ENCODE results near the gene C13orf46.
A peak's percentile ranks its signal among the peaks of the same experiment; 100 is the strongest.

C13orf46 gene

GRCh38 chr13:113920606-113921286 is 53.1 kb downstream of the C13orf46 start:
- DNase-seq, result no peak

GRCh38 chr13:113919761-113920559 is 53.9 kb downstream of the C13orf46 start:
- DNase-seq, result no peak

GRCh38 chr13:113918981-113919701 is 54.7 kb downstream of the C13orf46 start:
- DNase-seq, result no peak

GRCh38 chr13:113918580-113918979 is 55.3 kb downstream of the C13orf46 start:
- DNase-seq, result no peak

GRCh38 chr13:113917594-113918371 is 56.1 kb downstream of the C13orf46 start:
- no peak for DNase-seq

- DNase-seq, result no peak
Observed at GRCh38 chr13:113917096-113917495, 56.8 kb downstream of the C13orf46 start.

- no peak for DNase-seq
Observed at GRCh38 chr13:113916330-113916815, 57.5 kb downstream of the C13orf46 start.

- no peak for DNase-seq
Observed at GRCh38 chr13:113915786-113916329, 58.0 kb downstream of the C13orf46 start.

GRCh38 chr13:113915012-113915763 is 58.7 kb downstream of the C13orf46 start:
- DNase-seq, result no peak

GRCh38 chr13:113914333-113915011 is 59.4 kb downstream of the C13orf46 start:
- no peak for DNase-seq

- DNase-seq, result peak in 1 of 2 experiments; percentile 8
Observed at GRCh38 chr13:113913838-113914237, 60.0 kb downstream of the C13orf46 start.

GRCh38 chr13:113913408-113913807 is 60.5 kb downstream of the C13orf46 start:
- DNase-seq, result peak in 1 of 2 experiments; percentile 21

- no peak for DNase-seq
Observed at GRCh38 chr13:113912596-113912995, 61.3 kb downstream of the C13orf46 start.

GRCh38 chr13:113907635-113908617 is 66.0 kb downstream of the C13orf46 start:
- no peak for DNase-seq

GRCh38 chr13:113906571-113906970 is 67.3 kb downstream of the C13orf46 start:
- no peak for DNase-seq

- DNase-seq, result no peak
Observed at GRCh38 chr13:113905942-113906341, 67.9 kb downstream of the C13orf46 start.

GRCh38 chr13:113905018-113905417 is 68.9 kb downstream of the C13orf46 start:
- no peak for DNase-seq

- DNase-seq, result peak; percentile 41 to 48
Observed at GRCh38 chr13:113904411-113904810, 69.5 kb downstream of the C13orf46 start.

GRCh38 chr13:113903912-113904311 is 70.0 kb downstream of the C13orf46 start:
- no peak for DNase-seq
